ENCODE data around the gene SEMA6B. TPM values are rescaled to one million over a fixed set of nuclear protein-coding genes. Genes with fewer than 3 reads are reported as not detected.

The SEMA6B gene
- total and polyA plus RNA-seq, 2 experiments from 2014 or later = 0.50 to 3.2 TPM

- Histone ChIP-seq H4K20me1 (ENCODE audit: insufficient read depth, poor library complexity, severe bottlenecking) (no peaks in the 10 kb centered on the region), H3K4me3 (no peak overlapping the region), H3K36me3 (replicated peaks; ENCODE audit: insufficient read depth, low read depth) (no peaks in the 10 kb centered on the region), H3K27ac (no peak overlapping the region), H3K79me2 (no peaks in the 10 kb centered on the region), H3K27me3 (peaks cover 28% of the 10 kb centered on the region), H3K9me2 (replicated peaks; ENCODE audit: insufficient read depth) (no peaks in the 10 kb centered on the region), H3K9me3 (ENCODE audit: low read depth) (no peaks in the 10 kb centered on the region), H2AFZ (no peak overlapping the region), H3K4me2 (no peak overlapping the region), H3K4me1 (ENCODE audit: insufficient read depth) (peaks cover 18% of the 10 kb centered on the region)
- TF ChIP-seq EZH2phosphoT487 (IDR thresholded peaks at IDR 0.05; ENCODE audit: low read depth, severe bottlenecking, unreplicated experiment) = no peak
- TF ChIP-seq, protein P1, sequence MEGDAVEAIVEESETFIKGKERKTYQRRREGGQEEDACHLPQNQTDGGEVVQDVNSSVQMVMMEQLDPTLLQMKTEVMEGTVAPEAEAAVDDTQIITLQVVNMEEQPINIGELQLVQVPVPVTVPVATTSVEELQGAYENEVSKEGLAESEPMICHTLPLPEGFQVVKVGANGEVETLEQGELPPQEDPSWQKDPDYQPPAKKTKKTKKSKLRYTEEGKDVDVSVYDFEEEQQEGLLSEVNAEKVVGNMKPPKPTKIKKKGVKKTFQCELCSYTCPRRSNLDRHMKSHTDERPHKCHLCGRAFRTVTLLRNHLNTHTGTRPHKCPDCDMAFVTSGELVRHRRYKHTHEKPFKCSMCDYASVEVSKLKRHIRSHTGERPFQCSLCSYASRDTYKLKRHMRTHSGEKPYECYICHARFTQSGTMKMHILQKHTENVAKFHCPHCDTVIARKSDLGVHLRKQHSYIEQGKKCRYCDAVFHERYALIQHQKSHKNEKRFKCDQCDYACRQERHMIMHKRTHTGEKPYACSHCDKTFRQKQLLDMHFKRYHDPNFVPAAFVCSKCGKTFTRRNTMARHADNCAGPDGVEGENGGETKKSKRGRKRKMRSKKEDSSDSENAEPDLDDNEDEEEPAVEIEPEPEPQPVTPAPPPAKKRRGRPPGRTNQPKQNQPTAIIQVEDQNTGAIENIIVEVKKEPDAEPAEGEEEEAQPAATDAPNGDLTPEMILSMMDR (IDR thresholded peaks at IDR 0.05; ENCODE audit: poor library complexity) = no peak
- TF ChIP-seq EZH2 (IDR thresholded peaks at IDR 0.05; ENCODE audit: borderline replicate concordance) = no peak
- DNase-seq (ENCODE audit: low spot score) = no peak
- WGBS (ENCODE audit: low lambda C conversion rate, missing lambda C conversion rate) = 87% methylated on average over 8 of the region's 8 CpGs
Observed at GRCh38 chr19:4579389-4579788, 19.9 kb upstream of the SEMA6B start.

GRCh38 chr19:4578552-4579248 lies 19.2 kb upstream of the SEMA6B start:
- Histone ChIP-seq H3K9me2 (replicated peaks; ENCODE audit: insufficient read depth) (no peaks in the 10 kb centered on the region), H3K4me2 (no peak overlapping the region), H3K4me3 (no peak overlapping the region), H3K4me1 (ENCODE audit: insufficient read depth) (peaks cover 13% of the 10 kb centered on the region), H4K20me1 (ENCODE audit: insufficient read depth, poor library complexity, severe bottlenecking) (no peaks in the 10 kb centered on the region), H3K27me3 (peaks cover 28% of the 10 kb centered on the region), H2AFZ (no peak overlapping the region), H3K9me3 (ENCODE audit: low read depth) (no peaks in the 10 kb centered on the region), H3K27ac (no peak overlapping the region), H3K36me3 (replicated peaks; ENCODE audit: insufficient read depth, low read depth) (no peaks in the 10 kb centered on the region), H3K79me2 (no peaks in the 10 kb centered on the region)
- 75% methylated on average over 11 of the region's 11 CpGs for WGBS (ENCODE audit: low lambda C conversion rate, missing lambda C conversion rate)
- TF ChIP-seq EZH2phosphoT487 (IDR thresholded peaks at IDR 0.05; ENCODE audit: low read depth, severe bottlenecking, unreplicated experiment) = no peak
- TF ChIP-seq EZH2 (IDR thresholded peaks at IDR 0.05; ENCODE audit: borderline replicate concordance) = no peak
- TF ChIP-seq, protein P1 (IDR thresholded peaks at IDR 0.05; ENCODE audit: poor library complexity) = no peak
- peak; percentile 13 for DNase-seq (ENCODE audit: low spot score)

DNA sequence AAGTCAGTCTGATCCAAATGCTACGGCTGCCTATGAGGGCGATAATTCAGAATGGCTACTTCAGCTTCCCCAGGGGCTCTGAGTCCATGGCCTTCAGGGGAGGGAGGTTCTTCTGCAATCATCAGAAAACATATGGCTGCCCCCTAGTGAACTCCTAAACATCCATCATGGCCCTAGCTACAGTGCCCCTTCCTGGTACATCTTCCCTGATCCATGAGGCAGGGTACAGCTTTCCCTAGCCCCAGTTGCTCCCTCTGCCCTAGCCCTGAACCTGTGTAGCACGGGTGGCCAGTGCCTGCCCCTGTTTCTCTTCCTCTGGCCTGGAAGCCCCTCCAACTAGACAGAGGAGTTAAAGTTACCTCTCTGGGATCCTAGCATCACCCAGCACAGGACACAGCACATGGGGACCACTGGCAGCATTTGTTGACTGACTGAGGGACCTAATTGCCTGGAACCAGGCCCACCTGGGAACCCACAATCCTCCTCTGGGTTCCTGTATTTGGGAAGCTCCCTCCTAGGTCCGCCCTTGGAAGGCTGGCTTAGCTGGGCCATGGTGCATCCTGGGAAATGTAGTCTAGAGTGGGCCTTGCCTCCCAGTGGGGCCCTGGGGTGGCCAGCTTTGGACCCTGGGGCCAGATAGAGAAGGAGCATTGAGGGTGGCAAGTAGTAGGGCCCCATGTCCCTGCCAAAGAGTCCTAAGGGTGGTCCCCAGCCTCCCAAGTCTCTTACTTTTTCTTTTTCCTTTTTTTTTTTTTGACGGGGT lies 17.7 kb upstream of the SEMA6B start:
- H2AFZ ChIP-seq = no peak overlapping the region
- peak; percentile 8 for DNase-seq (ENCODE audit: low spot score)
- H3K79me2 ChIP-seq = no peaks in the 10 kb centered on the region
- no peak for TF ChIP-seq EZH2phosphoT487 (IDR thresholded peaks at IDR 0.05; ENCODE audit: low read depth, severe bottlenecking, unreplicated experiment)
- TF ChIP-seq, protein P1 (IDR thresholded peaks at IDR 0.05; ENCODE audit: poor library complexity) = no peak
- no peak for TF ChIP-seq EZH2 (IDR thresholded peaks at IDR 0.05; ENCODE audit: borderline replicate concordance)
- H3K4me2 ChIP-seq = no peak overlapping the region
- no peaks in the 10 kb centered on the region for H3K36me3 ChIP-seq (replicated peaks; ENCODE audit: insufficient read depth, low read depth)
- H3K9me2 ChIP-seq (replicated peaks; ENCODE audit: insufficient read depth) = no peaks in the 10 kb centered on the region
- no peaks in the 10 kb centered on the region for H3K9me3 ChIP-seq (ENCODE audit: low read depth)
- H3K27ac ChIP-seq = no peak overlapping the region
- no peak overlapping the region for H3K4me3 ChIP-seq
- no peaks in the 10 kb centered on the region for H4K20me1 ChIP-seq (ENCODE audit: insufficient read depth, poor library complexity, severe bottlenecking)
- peaks cover 13% of the 10 kb centered on the region for H3K4me1 ChIP-seq (ENCODE audit: insufficient read depth)
- H3K27me3 ChIP-seq = peaks cover 24% of the 10 kb centered on the region
- WGBS (ENCODE audit: low lambda C conversion rate, missing lambda C conversion rate) = 91% methylated on average over 5 of the region's 5 CpGs

Data from hepatocyte (in vitro differentiated cells).